ENCODE results near the gene BAIAP2L1.

The BAIAP2L1 gene

GRCh38 chr7:98289333-98289875, 111.5 kb downstream of the BAIAP2L1 start:
- no peak for DNase-seq

- DNase-seq: no peak
These were observed 112.6 kb downstream of the BAIAP2L1 start for GRCh38 chr7:98288064-98288823.

- DNase-seq: no peak
These were observed 113.4 kb downstream of the BAIAP2L1 start for GRCh38 chr7:98287486-98287959.

GRCh38 chr7:98286701-98287485, 114.0 kb downstream of the BAIAP2L1 start:
- DNase-seq: no peak

GRCh38 chr7:98286093-98286539, 114.8 kb downstream of the BAIAP2L1 start:
- DNase-seq: peak in 1 of 2 donors; percentile 61

GRCh38 chr7:98285157-98286092, 115.5 kb downstream of the BAIAP2L1 start:
- no peak for DNase-seq

GRCh38 chr7:98284335-98285036, 116.4 kb downstream of the BAIAP2L1 start:
- DNase-seq: peak in 1 of 2 donors; percentile 62

- no peak for DNase-seq
These were observed 117.0 kb downstream of the BAIAP2L1 start for GRCh38 chr7:98283887-98284222.

- DNase-seq: peak; percentile 12 to 54
These were observed 117.6 kb downstream of the BAIAP2L1 start for GRCh38 chr7:98283127-98283886.

GRCh38 chr7:98282703-98283102, 118.2 kb downstream of the BAIAP2L1 start:
- no peak for DNase-seq

- DNase-seq: peak in 1 of 2 donors; percentile 24
These were observed 118.9 kb downstream of the BAIAP2L1 start for GRCh38 chr7:98281757-98282606.

GRCh38 chr7:98280791-98281756, 119.8 kb downstream of the BAIAP2L1 start, which contains the start of gene BRI3:
BRI3 (plus strand) TSS chr7:98281686; CDS start chr7:98281796, 110 bp downstream.
- peak; percentile 91 to 92 for DNase-seq

- no peak for DNase-seq
These were observed 120.6 kb downstream of the BAIAP2L1 start for GRCh38 chr7:98280296-98280695.

GRCh38 chr7:98278936-98279335, 122.0 kb downstream of the BAIAP2L1 start:
- DNase-seq: no peak

GRCh38 chr7:98278408-98278807, 122.5 kb downstream of the BAIAP2L1 start:
- DNase-seq: no peak

- no peak for DNase-seq
These were observed 124.6 kb downstream of the BAIAP2L1 start for GRCh38 chr7:98276241-98276761.

- DNase-seq: no peak
These were observed 133.6 kb downstream of the BAIAP2L1 start for GRCh38 chr7:98267303-98267702.

- peak in 1 of 2 donors; percentile 28 for DNase-seq
These were observed 134.1 kb downstream of the BAIAP2L1 start for GRCh38 chr7:98266840-98267239.
